Medulla oblongata (tissue), 1 donor: ENCODE data around the gene LAMC1.
A peak's percentile ranks its signal among the peaks of the same experiment; 100 is the strongest.

Experiments
- DNase-seq: peaks from one replicate; pipeline ENCODE4 v3.0.0-alpha.2; 2015; ENCODE audit errors: extremely low spot score

Gene LAMC1

DNA sequence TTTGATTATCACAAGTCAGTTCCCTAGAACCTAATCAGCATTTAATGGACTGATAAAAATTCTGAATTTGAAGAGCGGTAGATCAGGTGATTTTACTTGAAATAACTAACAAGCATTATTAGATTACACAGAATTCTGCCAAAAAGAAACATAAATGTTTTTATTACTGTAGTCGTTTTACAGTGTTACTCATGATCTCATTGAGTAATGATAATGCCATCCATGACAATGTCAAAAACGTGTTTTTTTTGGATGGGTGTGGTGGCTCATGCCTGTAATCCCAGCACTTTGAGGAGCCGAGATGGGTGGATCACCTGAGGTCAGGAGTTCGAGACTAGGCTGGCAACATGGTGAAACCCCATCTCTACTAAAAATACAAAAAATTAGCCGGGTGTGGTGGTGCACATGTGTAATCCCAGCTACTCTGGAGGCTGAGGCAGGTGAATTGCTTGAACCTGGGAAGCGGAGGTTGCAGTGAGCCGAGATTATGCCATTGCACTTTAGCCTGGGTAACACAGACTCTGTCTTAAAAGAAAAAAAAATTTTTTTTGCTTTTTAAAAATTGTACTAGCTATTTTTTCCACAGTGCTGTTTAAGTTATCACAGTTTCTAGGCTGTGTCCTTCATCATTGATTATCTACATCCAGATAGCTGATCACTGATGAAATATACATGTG lies 56.6 kb downstream of the LAMC1 start:
- DNase-seq, result no peak

DNA sequence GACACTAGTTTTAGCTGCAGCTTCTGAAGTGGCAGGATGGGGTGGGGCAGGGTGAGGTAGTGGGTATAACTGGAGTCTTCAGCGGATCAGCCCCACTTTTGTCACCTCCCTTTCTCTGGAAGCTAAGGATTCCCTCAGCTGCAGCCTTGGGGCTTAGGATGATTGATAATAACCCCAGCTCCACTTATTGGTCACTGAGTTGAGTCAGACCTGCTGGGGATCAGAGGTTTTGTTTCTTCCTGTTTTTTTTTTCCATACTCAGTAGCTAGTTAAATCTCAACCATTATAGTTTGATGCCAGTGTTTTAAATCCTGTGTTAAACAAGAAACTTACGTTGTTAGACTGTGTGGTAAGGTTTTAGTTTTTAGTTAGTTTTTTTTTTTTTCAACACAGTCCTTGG lies 57.2 kb downstream of the LAMC1 start:
- no peak for DNase-seq

DNA sequence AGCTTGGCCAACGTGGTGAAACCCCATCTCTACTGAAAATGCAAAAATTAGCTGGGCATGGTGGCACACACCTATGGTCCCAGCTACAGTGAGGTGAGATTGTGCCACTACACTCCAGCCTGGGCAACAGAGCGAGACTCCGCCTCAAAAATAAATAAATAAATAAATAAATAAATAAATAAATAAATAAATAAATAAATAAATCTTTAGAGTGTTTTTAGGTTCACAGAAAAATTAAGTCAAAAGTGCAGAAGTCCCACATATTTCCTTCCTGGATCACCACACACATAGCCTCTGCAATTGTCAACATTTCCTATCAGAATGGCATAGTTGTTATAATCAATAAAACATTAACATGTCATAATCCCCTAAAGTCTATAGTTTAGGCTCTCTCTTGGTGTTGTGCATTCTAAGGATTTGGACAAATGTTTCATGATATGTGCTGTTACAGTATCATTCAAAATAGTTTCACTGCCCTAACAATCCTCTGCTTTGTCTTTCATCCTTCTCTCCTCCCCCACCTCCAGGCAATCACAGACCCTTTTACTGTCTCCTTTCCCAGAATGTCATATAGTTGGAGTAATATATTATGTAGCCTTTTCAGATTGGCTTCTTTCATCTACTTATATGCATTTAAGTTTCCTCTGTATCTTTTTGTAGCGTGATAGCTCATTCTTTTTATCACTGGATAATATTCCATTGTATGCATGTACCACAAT lies 58.3 kb downstream of the LAMC1 start:
- no peak for DNase-seq

GRCh38 chr1:183082650-183083049 lies 59.4 kb downstream of the LAMC1 start:
- DNase-seq, result no peak

- no peak for DNase-seq
Observed at GRCh38 chr1:183087001-183087400, 63.8 kb downstream of the LAMC1 start.

DNA sequence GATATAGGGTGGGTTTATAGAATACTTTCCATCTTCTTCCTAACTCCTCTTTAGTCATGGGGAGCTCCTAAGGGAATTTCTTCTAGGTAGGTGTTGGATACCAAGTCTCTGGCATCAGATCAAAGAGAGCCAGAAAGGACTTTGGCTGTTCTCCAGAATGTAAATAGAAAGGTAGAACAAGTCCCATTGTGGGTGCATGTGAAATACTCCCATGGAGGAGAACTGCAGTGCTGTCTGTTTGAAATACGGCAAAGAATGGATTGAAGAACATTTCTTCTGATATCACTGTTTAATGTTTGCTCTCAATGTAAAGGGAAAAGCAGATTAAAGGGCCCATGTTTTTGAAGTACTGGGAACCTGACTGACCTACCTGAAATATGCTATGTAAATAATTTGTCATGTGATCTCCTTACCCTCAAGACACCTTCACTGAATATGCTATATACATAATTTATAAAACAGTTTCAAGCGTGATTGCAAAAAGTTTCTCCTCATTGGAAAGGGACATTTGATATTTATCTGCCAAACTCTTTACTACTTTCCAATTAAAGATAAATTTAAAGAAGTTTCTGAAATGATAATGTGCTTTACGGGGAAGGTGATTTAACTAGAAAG lies 65.9 kb downstream of the LAMC1 start:
- no peak for DNase-seq

DNA sequence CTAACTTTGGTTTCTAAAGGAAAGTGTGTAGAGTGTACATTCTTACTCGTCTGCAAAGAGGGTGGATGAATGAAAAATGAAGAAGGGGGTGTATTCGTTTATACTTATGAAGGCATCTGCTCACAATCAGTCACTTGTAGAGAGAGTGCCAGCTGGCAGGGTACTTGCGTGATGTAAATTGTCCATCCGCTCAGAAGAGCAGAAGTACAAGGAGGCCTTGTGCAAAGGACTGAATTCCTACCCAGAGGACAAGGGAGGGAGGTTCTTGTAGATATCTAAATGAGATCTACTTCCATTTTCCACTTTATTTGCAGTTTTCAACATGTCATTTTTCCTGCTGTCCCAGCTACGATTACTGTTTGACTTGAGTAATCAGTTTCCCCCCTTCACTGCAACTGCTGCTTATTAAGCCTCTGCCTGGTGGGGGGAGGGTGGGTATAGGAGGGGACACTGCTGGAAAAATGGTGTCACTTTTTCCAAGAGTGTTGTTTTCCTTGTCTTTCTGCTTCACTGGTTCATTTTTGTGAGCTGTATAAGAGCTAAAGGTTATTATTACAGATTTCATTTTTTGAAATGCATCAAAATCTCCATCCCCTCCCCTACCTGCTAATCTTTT lies 67.3 kb downstream of the LAMC1 start:
- peak; percentile 30 for DNase-seq

DNA sequence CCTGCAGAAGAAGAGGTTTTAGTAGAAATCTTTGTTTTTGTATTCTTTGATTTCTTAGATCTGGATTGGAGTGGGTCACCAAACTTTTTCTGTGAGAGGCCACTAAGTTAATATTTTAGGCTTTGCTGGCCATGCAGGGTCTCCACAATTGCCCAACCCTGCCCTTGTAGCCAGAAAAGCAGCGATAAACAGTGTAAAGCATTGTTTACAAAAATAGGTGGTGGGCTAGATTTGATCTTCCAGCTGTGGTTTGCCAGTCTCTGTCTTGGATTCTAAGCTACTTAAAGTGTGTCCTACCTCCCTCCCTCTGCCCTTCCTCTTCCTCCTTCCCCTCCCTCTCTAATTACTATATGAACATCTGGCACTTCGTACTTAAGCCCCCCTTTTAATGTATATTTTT lies 68.0 kb downstream of the LAMC1 start:
- DNase-seq, result no peak

- no peak for DNase-seq
Observed at GRCh38 chr1:183092350-183092749, 69.1 kb downstream of the LAMC1 start.

GRCh38 chr1:183093066-183093668 lies 69.9 kb downstream of the LAMC1 start:
- DNase-seq, result no peak

- DNase-seq, result no peak
Observed at GRCh38 chr1:183093786-183094298, 70.6 kb downstream of the LAMC1 start.

- no peak for DNase-seq
Observed at GRCh38 chr1:183094351-183094750, 71.1 kb downstream of the LAMC1 start.

DNA sequence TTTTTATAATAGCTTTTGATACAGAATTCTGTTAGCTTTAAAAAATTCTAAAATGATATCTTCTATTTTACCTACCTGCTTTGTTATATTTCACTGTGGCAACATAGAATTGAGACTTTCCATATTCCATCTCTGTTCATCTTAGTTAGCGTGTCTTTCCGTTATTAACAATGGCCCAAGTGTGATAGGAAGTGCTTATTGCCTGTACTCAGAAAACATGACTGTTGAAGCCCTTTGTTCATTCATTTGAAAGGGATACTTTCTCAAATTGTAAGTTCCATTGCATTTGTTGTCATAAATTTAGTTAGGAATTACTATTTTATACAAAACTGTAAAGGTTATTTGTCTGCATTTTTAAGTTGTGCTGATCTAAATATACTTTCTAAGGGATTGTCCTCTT lies 73.1 kb downstream of the LAMC1 start:
- DNase-seq, result no peak

GRCh38 chr1:183096894-183097293 lies 73.7 kb downstream of the LAMC1 start:
- no peak for DNase-seq

DNA sequence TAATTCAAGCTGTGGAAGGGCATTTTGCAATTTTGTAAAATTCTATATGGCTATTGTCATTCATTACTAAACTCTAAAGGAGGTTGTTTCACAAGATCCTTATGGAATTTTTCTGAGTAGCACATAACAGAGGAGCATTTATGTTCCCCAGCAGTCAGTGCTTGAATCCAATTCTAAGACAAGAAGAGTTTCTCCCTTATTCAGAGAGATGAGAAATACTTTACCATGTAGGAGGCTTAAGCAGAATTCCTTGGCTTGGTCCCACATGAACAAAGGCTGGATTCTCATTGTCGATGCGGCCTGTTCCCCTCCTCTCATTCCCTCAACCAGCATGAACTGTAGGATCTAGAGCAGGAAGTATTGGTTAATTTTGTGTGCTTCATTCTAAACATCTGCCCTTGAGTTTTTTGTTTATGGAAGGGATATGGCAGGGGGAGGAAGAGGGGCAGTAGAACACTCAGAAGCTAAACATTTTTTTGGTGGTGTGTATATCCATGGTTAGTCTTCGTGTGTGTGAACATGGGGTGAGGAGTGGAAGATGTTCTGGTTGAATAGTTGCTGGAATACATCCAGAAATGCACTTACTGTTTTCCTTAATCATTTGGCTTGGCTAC lies 74.3 kb downstream of the LAMC1 start:
- no peak for DNase-seq

DNA sequence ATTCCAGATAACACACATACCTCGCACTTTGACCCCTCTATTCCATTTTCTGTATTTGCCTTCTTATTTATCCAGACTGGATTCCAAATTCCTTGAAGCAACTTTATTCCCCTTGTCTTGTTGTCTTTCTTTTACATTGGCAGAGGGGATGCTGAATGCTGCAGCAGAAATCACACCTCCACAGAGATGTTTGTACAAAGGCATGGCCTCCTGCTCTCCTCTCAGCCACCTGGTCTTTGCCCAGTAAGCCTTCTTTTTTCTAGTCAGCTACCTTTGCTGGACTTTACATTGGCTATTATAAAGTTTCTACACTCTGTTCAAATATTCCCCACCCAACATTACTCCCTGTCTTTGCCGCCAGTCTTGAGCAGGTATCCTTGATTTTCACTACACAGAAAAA lies 75.1 kb downstream of the LAMC1 start:
- DNase-seq, result no peak

GRCh38 chr1:183100361-183100974 lies 77.2 kb downstream of the LAMC1 start:
- no peak for DNase-seq

GRCh38 chr1:183101081-183101480 lies 77.9 kb downstream of the LAMC1 start:
- DNase-seq, result no peak

DNA sequence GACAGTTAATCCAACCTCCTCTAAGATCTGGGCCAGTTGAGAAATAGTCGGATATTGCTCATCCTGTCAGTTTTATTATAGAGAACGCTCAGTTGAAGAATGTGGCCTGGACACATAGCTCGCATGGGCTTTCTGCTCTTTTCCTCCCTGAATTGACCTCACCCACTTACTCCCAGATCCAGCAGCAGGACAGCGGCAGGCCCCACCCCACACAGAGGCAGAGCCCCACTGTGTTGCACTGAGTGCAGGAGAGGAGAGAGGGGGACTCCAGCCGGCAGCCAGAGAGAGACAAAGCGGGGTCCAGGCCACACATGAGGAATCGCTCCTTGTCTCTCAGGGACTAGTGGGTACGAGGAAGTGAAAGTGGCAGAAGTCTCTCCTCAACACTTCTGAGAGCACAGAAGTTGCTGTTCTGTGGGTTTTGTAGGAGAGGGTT lies 78.6 kb downstream of the LAMC1 start:
- peak; percentile 15 for DNase-seq

DNA sequence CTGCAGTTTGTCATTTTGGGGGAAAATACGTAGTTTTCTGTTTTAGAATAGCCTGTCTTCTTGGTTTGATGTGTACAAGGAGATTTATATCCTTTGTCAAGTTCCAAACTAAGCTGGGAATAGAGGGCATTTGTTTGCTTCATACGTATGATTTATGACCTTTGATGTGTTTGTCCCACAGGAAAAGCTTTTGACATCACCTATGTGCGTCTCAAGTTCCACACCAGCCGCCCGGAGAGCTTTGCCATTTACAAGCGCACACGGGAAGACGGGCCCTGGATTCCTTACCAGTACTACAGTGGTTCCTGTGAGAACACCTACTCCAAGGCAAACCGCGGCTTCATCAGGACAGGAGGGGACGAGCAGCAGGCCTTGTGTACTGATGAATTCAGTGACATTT lies 79.9 kb downstream of the LAMC1 start:
- DNase-seq, result no peak

DNA sequence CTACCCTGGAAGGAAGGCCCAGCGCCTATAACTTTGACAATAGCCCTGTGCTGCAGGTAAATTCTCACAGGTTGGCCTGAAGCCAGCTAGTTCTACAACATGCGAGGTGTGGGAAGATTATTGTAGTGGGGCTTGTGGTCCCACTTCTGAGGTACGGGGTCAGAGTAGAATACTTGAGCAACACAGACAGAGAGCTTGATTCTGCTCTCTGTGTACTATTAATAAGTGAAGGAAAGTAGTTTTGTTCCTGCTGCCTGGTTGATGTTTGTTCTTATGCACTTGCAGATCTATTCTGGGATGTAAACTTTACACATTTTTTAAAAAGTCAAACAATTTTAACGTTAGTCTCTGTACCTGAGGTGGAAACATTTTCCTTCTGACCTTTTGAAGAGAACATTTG lies 80.4 kb downstream of the LAMC1 start:
- no peak for DNase-seq
